ENCODE data around the gene IRF2. TPM values are rescaled to one million over a fixed set of nuclear protein-coding genes. Genes with fewer than 3 reads are reported as not detected.

Gene IRF2
- 47.6 and 53.2 TPM in 2 replicates for total RNA-seq

DNA sequence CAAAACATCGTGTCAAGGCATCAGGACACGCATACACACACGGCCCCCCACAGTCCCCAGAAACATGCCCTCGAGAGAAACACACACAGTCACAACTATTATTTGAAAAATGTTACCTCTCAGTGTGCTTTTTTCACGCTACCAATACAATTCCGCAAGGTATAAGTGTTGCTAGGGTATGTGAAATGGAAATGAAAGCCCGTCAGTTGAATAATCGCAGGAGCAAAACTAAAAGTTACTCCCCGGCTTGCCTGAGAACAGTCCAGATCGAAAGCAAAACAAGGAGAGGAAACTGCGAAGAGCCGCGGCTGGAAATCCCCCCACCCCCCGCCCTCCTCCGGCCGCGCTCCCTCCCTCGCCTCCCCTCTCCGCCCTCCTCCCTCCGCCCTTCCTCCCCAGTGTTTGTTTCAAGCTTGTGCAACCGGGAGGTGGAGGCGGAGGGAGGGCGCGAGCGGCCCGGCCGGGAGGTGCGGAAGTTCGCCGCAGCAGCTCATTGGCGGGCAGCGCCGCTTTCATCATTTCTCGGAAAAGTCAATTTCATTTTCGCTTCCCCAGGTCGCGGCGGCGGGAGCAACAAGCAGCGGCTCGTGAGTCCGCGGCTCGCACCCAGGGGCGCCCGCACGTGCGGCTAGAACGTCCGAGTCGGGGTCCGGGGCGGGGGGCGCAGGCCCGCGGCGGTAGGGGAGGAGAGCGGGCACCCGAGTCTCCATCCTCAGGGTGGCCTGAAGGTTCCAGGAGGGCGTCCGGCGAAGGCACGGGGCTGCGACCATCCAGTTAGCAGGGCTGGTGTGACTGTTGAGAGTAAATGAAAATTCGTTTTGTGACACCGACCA lies at the start of gene IRF2:
Gene IRF2, minus strand, starts transcription at position 288 of the 833 bp plus-strand sequence. CDS start 45,486 bp downstream, outside the sequence.
- peak; percentile 96 for DNase-seq (ENCODE audit: low spot score)
- Mint-ChIP-seq H3K9me3 (no peaks in the 10 kb centered on the region), H3K36me3 (ENCODE audit: low read depth) (peaks cover 50% of the 10 kb centered on the region), H3K4me1 (ENCODE audit: low read depth) (peaks cover 46% of the 10 kb centered on the region), H3K27me3 (ENCODE audit: low read depth) (no peaks in the 10 kb centered on the region), H3K27ac (peak within 1 kb of the TSS; percentile 96), H3K4me3 (ENCODE audit: low read depth) (peak within 1 kb of the TSS; percentile 95)
- intact Hi-C loops (cut with micrococcal nuclease), result loop anchor here (1.0 to 10.0 kb wide), 12 partner anchors 15 to 1030 kb away; partner anchors contain the start of genes CASP3, CDKN2AIP, CENPU and PRIMPOL

DNA sequence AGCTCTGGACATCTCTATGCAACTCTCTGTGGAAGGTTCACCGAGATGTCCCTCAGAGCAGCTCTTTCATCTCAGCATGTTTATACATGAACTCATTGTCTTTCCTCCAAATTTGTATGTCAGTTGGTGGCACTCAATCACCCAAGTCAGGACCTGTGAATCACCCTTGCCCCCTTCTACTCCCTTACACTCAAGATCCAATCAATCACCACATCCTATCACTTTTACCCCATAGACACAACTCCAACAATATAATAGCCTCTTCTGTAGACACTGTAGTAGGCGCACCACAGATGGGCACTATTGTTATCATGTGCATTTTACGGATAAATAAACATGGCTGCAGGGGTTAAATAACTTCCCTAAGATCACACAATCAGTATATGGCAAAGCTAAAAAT lies 41.3 kb upstream of the IRF2 start:
- H3K9me3 Mint-ChIP-seq, result peaks cover 22% of the 10 kb centered on the region
- peaks cover 23% of the 10 kb centered on the region for H3K36me3 Mint-ChIP-seq (ENCODE audit: low read depth)
- H3K4me3 Mint-ChIP-seq (ENCODE audit: low read depth), result peak overlapping the region; percentile 45
- no peaks in the 10 kb centered on the region for H3K27me3 Mint-ChIP-seq (ENCODE audit: low read depth)
- H3K27ac Mint-ChIP-seq, result peak overlapping the region; percentile 78
- intact Hi-C loops (cut with micrococcal nuclease), result loop anchor here (10.0 kb wide), 1 partner anchor 1601 kb away; the partner anchor contains the start of gene DCTD
- DNase-seq (ENCODE audit: low spot score), result no peak
- peaks cover 44% of the 10 kb centered on the region for H3K4me1 Mint-ChIP-seq (ENCODE audit: low read depth)

DNA sequence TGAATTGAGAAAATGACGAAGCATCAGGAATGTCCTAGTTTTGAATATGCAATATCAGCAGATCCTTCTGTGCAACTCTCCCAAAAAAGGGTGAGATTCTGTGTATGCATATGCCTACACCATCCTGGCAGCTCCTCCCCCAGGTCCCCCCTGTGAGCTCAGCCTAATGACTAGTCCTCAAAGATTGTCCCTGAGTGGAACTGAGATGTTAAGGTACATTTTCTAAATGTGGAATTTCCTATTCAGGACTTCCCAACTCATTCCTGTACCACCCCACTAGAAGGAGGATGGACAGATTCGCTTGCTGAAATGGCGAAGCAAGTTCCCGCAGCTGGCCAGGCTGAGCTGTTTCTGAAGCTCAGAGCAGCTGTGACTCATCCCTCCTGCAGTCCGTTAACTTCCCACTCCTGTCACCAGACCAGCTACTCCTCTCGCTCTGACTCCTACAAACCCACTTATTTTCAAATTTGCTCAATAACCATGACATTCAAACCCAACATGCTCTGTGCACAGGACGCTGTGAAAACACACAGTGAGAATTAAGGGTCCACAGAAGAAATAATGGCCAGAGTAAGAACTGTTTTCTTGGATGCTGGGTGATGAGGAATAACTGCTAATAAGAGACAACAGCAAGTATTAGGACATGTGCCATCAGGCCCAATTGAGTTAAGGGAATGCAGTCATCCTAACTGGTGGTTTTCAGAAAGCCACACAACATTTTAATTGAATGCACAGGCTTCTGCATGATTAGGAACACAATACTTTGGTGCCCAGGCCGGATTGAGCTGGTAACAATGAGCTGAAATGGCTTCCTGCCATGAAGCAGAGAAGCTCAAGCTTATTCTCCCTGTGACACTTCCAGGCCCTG lies 40.0 kb upstream of the IRF2 start:
- intact Hi-C loops (cut with micrococcal nuclease), result loop anchor here (1.0 to 10.0 kb wide), 11 partner anchors 8 to 1600 kb away; partner anchors contain the start of genes CASP3, DCTD, IRF2 and PRIMPOL
- peak overlapping the region; percentile 90 for H3K27ac Mint-ChIP-seq
- peaks cover 51% of the 10 kb centered on the region for H3K4me1 Mint-ChIP-seq (ENCODE audit: low read depth)
- peak; percentile 53 for DNase-seq (ENCODE audit: low spot score)
- H3K9me3 Mint-ChIP-seq, result peaks cover 26% of the 10 kb centered on the region
- peak overlapping the region; percentile 66 for H3K4me3 Mint-ChIP-seq (ENCODE audit: low read depth)
- no peaks in the 10 kb centered on the region for H3K27me3 Mint-ChIP-seq (ENCODE audit: low read depth)
- H3K36me3 Mint-ChIP-seq (ENCODE audit: low read depth), result peaks cover 22% of the 10 kb centered on the region

DNA sequence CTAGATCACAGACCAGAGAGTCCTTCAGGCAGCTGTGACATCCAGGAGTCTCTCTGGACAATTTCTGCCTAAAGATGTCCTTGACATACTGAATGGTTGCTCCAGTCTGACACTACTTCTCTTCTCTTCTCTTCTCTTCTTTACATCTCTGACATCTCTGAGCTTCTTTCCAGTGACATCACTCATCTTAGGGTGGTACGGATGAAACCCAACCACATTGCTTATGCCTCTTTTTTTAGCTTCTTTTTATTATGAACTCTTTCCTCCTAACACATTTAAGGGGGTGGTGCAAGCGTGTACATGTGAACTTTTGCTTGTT lies 39.4 kb upstream of the IRF2 start:
- no peak for DNase-seq (ENCODE audit: low spot score)
- Mint-ChIP-seq H3K9me3 (peaks cover 23% of the 10 kb centered on the region), H3K4me3 (ENCODE audit: low read depth) (peak overlapping the region; percentile 66), H3K27ac (peak overlapping the region; percentile 90), H3K36me3 (ENCODE audit: low read depth) (peaks cover 20% of the 10 kb centered on the region), H3K27me3 (ENCODE audit: low read depth) (no peaks in the 10 kb centered on the region), H3K4me1 (ENCODE audit: low read depth) (peaks cover 50% of the 10 kb centered on the region)
- intact Hi-C loops (cut with micrococcal nuclease), result loop anchor here (1.0 to 10.0 kb wide), 11 partner anchors 7 to 1599 kb away; partner anchors contain the start of genes CASP3, DCTD, IRF2 and PRIMPOL

DNA sequence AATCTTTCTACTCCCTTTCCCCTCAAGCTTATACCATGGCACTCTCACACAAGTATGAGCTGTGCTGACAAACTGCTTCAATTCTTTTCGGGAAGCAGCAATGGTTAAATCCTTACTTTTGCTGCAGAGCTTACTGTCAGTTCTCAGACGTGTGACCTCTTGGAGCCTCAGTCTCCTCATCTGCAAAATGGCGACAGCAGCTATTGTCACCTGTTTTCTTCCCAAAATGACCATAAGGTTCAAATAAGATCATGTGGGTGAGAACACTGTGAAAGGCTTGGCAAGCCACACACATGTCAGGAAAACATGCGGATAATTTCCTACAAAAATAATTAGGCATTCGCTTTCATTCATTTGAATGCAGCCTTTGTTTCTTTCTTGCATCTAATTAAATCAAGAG lies 36.8 kb upstream of the IRF2 start:
- no peak overlapping the region for H3K27ac Mint-ChIP-seq
- intact Hi-C loops (cut with micrococcal nuclease), result loop anchor here (10.0 kb wide), 1 partner anchor 1596 kb away; the partner anchor contains the start of gene DCTD
- no peaks in the 10 kb centered on the region for H3K27me3 Mint-ChIP-seq (ENCODE audit: low read depth)
- DNase-seq (ENCODE audit: low spot score), result no peak
- H3K9me3 Mint-ChIP-seq, result peaks cover 12% of the 10 kb centered on the region
- peaks cover 52% of the 10 kb centered on the region for H3K4me1 Mint-ChIP-seq (ENCODE audit: low read depth)
- peaks cover 14% of the 10 kb centered on the region for H3K36me3 Mint-ChIP-seq (ENCODE audit: low read depth)
- H3K4me3 Mint-ChIP-seq (ENCODE audit: low read depth), result no peak overlapping the region

DNA sequence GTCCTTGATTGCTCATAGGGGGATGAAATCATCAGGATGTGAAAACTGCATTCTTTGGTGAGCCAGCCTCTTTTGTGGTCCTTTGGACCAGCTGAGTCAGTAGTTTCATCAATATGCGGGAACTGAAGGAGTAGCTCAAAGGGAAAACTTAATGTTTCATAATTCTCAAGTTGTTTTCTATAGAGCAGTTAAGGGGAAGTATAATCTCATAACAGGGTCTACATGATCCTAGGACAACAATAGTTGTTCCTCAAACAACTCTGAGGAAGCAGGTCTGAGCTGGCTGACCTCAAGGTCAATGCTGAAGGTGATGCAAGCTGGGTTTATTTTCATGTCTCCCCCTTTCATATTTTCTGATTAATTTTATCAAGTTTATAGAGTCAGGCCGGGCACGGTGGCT lies 36.1 kb upstream of the IRF2 start:
- intact Hi-C loops (cut with micrococcal nuclease), result loop anchor here (10.0 kb wide), 1 partner anchor 1596 kb away; the partner anchor contains the start of gene DCTD
- H3K36me3 Mint-ChIP-seq (ENCODE audit: low read depth), result peaks cover 14% of the 10 kb centered on the region
- no peaks in the 10 kb centered on the region for H3K27me3 Mint-ChIP-seq (ENCODE audit: low read depth)
- H3K9me3 Mint-ChIP-seq, result peaks cover 12% of the 10 kb centered on the region
- DNase-seq (ENCODE audit: low spot score), result no peak
- no peak overlapping the region for H3K4me3 Mint-ChIP-seq (ENCODE audit: low read depth)
- no peak overlapping the region for H3K27ac Mint-ChIP-seq
- peaks cover 48% of the 10 kb centered on the region for H3K4me1 Mint-ChIP-seq (ENCODE audit: low read depth)

DNA sequence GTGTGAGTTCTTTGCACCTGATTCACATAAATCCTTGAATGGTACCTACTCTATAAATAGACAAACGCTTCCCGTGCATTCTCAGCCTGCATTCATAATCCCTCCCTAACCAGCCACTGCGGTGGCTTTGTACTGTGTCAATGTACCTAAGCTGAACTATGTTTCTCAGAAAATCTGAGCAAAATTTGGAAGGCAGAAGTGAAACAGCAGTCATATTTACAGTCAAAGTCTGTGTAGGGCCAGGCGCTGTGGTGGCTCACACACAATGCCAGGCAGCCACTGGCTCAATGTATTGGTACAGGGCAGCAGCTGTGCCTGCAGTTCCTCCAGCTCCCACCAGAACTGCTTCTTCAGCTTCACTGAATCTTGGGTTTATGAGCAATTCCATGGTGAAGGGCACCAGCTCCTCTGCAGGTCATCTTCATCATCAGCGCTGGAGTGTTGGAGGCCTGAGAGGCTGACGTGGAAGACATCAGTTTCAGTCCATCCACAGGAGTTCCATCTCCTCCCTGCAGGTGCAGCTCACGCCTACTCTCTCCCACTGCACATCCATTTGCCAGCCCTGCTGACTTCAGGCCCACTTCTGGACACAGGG lies 32.3 kb upstream of the IRF2 start:
- peak overlapping the region; percentile 62 for H3K27ac Mint-ChIP-seq
- intact Hi-C loops (cut with micrococcal nuclease), result loop anchor here (1.0 kb wide), 1 partner anchor 8 kb away; no protein-coding TSS in a partner anchor

DNA sequence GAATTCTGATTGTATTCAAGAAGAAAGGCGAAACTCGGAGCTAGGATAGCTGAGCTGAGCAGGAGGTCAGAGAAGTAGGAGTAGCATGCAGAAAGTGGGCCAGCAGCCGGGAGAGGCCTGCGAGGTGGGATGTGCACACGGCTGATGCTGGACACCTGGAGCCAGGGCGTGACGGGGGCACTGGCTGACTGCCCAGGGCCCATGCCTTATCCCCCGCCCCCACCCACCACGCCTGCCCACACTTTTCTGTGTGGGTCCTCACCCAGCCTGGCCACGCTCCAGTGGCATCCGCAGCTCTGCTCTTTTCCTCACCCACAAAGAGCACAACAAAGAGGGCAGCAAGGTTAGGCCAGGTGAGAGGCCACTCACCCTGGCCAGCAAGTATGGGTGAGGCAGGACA lies 30.0 kb upstream of the IRF2 start:
- no peak for DNase-seq (ENCODE audit: low spot score)
- peaks cover under 1% of the 10 kb centered on the region for H3K9me3 Mint-ChIP-seq
- no peaks in the 10 kb centered on the region for H3K27me3 Mint-ChIP-seq (ENCODE audit: low read depth)
- H3K4me1 Mint-ChIP-seq (ENCODE audit: low read depth), result peaks cover 29% of the 10 kb centered on the region
- H3K36me3 Mint-ChIP-seq (ENCODE audit: low read depth), result peaks cover 5% of the 10 kb centered on the region
- peak overlapping the region; percentile 83 for H3K27ac Mint-ChIP-seq
- intact Hi-C loops (cut with micrococcal nuclease), result no loop called here
- no peak overlapping the region for H3K4me3 Mint-ChIP-seq (ENCODE audit: low read depth)

More for the DNA sequence above, 32.3 kb upstream of the IRF2 start:
- peak; percentile 20 for DNase-seq (ENCODE audit: low spot score)
- H3K36me3 Mint-ChIP-seq (ENCODE audit: low read depth), result peaks cover 14% of the 10 kb centered on the region
- no peaks in the 10 kb centered on the region for H3K27me3 Mint-ChIP-seq (ENCODE audit: low read depth)
- H3K9me3 Mint-ChIP-seq, result peaks cover 12% of the 10 kb centered on the region
- H3K4me3 Mint-ChIP-seq (ENCODE audit: low read depth), result peak overlapping the region; percentile 0
- peaks cover 36% of the 10 kb centered on the region for H3K4me1 Mint-ChIP-seq (ENCODE audit: low read depth)

DNA sequence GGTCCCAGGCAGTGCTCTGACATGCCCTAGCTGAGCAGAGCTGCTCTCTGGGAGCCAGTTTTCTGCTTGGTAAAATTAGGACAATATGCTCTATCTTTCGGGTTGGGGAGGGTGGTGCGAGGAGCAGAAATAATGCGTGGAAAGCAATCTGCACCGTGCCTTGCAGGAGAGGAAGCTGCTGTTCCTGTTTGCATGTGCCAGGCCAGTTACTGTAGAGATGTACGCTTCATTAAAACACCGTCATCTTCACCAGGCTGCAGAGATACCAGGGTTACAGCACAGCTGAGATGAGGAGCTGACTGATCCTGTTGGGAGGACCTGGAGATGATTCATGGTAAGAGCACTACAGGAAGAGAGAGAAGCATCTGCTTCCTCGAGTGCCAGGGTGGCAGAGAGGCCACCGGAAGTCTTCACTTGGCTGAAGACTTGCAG lies 29.5 kb upstream of the IRF2 start:
- no peak overlapping the region for H3K4me3 Mint-ChIP-seq (ENCODE audit: low read depth)
- H3K9me3 Mint-ChIP-seq, result no peaks in the 10 kb centered on the region
- H3K36me3 Mint-ChIP-seq (ENCODE audit: low read depth), result peaks cover 5% of the 10 kb centered on the region
- H3K27ac Mint-ChIP-seq, result peak overlapping the region; percentile 83
- intact Hi-C loops (cut with micrococcal nuclease), result no loop called here
- DNase-seq (ENCODE audit: low spot score), result no peak
- H3K4me1 Mint-ChIP-seq (ENCODE audit: low read depth), result peaks cover 29% of the 10 kb centered on the region
- no peaks in the 10 kb centered on the region for H3K27me3 Mint-ChIP-seq (ENCODE audit: low read depth)

DNA sequence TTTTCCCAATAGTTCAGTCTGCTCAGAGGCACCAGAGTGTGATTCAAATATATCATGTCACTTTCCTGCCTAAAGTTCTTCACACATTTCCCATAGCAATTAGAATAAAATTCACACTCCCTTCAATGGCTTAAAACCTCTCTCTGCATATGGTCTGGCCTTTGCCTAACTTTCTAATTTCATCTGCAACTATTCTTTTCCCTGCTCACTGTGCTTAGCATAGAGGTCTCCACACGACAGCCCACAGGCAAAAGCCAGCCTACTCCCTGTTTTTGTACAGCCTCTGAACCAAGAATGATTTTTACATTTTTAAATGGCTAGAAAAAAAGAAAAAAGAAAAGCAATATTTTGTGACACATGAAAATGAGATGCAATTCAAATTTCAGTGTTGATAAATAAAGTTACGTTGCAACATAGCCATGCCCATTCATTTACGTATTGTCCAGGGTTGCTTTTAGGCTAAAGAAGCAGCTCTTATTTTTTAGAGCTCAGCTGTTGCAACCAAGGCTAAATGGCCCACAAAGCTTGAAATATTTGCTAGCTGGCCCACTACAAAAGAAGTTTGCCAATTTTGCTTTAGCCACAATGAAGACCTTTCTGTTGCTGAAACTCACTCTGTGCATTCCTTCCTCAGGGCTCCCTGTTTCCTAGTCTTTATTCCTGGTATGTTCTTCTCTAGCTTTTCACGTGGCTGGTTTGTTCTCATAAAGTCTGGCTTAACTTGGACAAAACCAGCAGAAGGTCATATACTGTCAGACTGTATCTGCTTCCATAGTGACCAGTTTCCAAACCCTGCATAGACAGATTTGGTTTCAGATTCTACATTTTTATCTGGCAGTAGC lies 26.6 kb upstream of the IRF2 start:
- Mint-ChIP-seq H3K9me3 (no peaks in the 10 kb centered on the region), H3K4me1 (ENCODE audit: low read depth) (peaks cover 19% of the 10 kb centered on the region), H3K36me3 (ENCODE audit: low read depth) (no peaks in the 10 kb centered on the region), H3K4me3 (ENCODE audit: low read depth) (no peak overlapping the region), H3K27ac (no peak overlapping the region), H3K27me3 (ENCODE audit: low read depth) (no peaks in the 10 kb centered on the region)
- DNase-seq (ENCODE audit: low spot score), result no peak
- intact Hi-C loops (cut with micrococcal nuclease), result no loop called here

DNA sequence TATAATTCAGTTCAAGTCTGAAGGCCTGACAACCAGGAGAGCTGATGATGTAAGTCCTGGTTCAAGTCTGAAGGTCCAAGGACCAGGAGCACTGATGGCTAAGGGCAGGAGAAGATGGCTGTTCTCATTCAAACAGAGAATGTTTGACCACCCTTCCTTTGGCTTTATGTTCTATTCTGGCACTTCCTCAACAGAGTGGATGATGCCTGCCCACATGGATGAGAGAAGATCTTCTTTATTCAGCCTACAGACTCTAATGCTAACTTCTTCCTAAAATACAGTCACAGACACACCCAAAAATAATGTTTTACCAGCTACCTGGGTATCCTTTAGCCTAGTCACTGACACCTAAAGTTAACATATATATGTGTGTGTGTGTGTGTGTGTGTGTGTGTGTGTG lies 25.6 kb upstream of the IRF2 start:
- Mint-ChIP-seq H3K9me3 (no peaks in the 10 kb centered on the region), H3K4me3 (ENCODE audit: low read depth) (no peak overlapping the region), H3K4me1 (ENCODE audit: low read depth) (peaks cover 19% of the 10 kb centered on the region), H3K36me3 (ENCODE audit: low read depth) (no peaks in the 10 kb centered on the region), H3K27ac (no peak overlapping the region), H3K27me3 (ENCODE audit: low read depth) (no peaks in the 10 kb centered on the region)
- intact Hi-C loops (cut with micrococcal nuclease), result no loop called here
- no peak for DNase-seq (ENCODE audit: low spot score)

Data from activated T-helper 2 cell treated with anti-CD3 and anti-CD28 coated beads, Interferon-gamma antibody, Interleukin-2, Interleukin-4, amounts not matched to agents 10 μg/mL and 5 μg/mL and 100 μg/mL, durations not matched to agents 14 hours and 24 hours and 36 hours (primary cell).